EL (cell line): ENCODE results near the gene SF3A1.

Experiments
- DNase-seq: peaks from one replicate; pipeline ENCODE4 v3.0.0-alpha.2; 2016

Gene SF3A1

GRCh38 chr22:30299322-30299721 is 57.4 kb downstream of the SF3A1 start:
- DNase-seq: no peak

GRCh38 chr22:30297991-30298701 is 58.5 kb downstream of the SF3A1 start:
- no peak for DNase-seq

- DNase-seq: no peak
Observed at GRCh38 chr22:30297276-30297990, 59.3 kb downstream of the SF3A1 start.

GRCh38 chr22:30296833-30297232 is 59.9 kb downstream of the SF3A1 start:
- DNase-seq: no peak

GRCh38 chr22:30296324-30296723 is 60.4 kb downstream of the SF3A1 start:
- no peak for DNase-seq

- no peak for DNase-seq
Observed at GRCh38 chr22:30295576-30295975, 61.1 kb downstream of the SF3A1 start.

- no peak for DNase-seq
Observed at GRCh38 chr22:30294830-30295229, 61.9 kb downstream of the SF3A1 start.

- no peak for DNase-seq
Observed at GRCh38 chr22:30294066-30294465, 62.6 kb downstream of the SF3A1 start.

GRCh38 chr22:30293026-30293425 is 63.7 kb downstream of the SF3A1 start:
- no peak for DNase-seq

- DNase-seq: no peak
Observed at GRCh38 chr22:30292069-30292970, 64.4 kb downstream of the SF3A1 start.

GRCh38 chr22:30291058-30291892 is 65.4 kb downstream of the SF3A1 start:
- peak; percentile 53 for DNase-seq

- DNase-seq: peak; percentile 72
Observed at GRCh38 chr22:30290342-30291057, 66.2 kb downstream of the SF3A1 start.

- no peak for DNase-seq
Observed at GRCh38 chr22:30289980-30290313, 66.7 kb downstream of the SF3A1 start.

GRCh38 chr22:30289141-30289979 is 67.3 kb downstream of the SF3A1 start, which contains the start of gene CASTOR1:
CASTOR1 (minus strand) TSS chr22:30289505; CDS start chr22:30289497, 8 bp downstream.
- DNase-seq: peak; percentile 99

- no peak for DNase-seq
Observed at GRCh38 chr22:30288419-30289140, 68.1 kb downstream of the SF3A1 start.

- DNase-seq: peak; percentile 93
Observed at GRCh38 chr22:30287648-30288418, 68.9 kb downstream of the SF3A1 start.

- DNase-seq: peak; percentile 57
Observed at GRCh38 chr22:30286813-30287647, 69.7 kb downstream of the SF3A1 start.

- DNase-seq: no peak
Observed at GRCh38 chr22:30286331-30286730, 70.4 kb downstream of the SF3A1 start.
